ENCODE results near the gene WFIKKN1. TPM values are rescaled to one million over a fixed set of nuclear protein-coding genes. Genes with fewer than 3 reads are reported as not detected.

The WFIKKN1 gene
- total RNA-seq, 4 donors from 2014 or later, result 0.26 to 1.4 (median 0.76) TPM; not detected in 1

DNA sequence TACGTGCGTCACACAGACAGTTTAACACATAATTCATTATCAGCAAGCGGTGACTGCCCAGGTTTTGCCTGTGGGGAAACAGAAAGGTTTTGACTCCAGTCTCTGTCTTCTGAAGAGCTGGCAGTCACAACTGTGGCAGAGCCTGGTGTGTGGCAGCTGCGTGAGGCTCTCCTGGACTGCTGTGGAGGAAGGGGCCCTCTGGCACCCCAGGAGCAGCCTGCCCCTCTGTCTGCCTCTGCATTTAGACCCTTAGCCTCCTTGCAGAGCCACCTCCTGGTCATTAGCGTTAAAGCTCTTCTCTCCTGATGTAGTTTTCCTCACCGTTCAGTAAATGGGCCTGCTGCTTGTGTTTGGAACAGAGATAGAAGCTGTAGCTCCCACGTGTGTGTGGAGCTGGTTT lies 30.0 kb upstream of the WFIKKN1 start:
- no peaks in the 10 kb centered on the region for H3K9me3 ChIP-seq
- no peak overlapping the region for H3K27ac ChIP-seq
- no peak overlapping the region for H3K4me3 ChIP-seq
- no peak for DNase-seq
- intact Hi-C loops (cut with DNase I; ENCODE audit: low total_unique reads), result no loop called here
- no peaks in the 10 kb centered on the region for H3K4me1 ChIP-seq
- TF ChIP-seq, protein P1, sequence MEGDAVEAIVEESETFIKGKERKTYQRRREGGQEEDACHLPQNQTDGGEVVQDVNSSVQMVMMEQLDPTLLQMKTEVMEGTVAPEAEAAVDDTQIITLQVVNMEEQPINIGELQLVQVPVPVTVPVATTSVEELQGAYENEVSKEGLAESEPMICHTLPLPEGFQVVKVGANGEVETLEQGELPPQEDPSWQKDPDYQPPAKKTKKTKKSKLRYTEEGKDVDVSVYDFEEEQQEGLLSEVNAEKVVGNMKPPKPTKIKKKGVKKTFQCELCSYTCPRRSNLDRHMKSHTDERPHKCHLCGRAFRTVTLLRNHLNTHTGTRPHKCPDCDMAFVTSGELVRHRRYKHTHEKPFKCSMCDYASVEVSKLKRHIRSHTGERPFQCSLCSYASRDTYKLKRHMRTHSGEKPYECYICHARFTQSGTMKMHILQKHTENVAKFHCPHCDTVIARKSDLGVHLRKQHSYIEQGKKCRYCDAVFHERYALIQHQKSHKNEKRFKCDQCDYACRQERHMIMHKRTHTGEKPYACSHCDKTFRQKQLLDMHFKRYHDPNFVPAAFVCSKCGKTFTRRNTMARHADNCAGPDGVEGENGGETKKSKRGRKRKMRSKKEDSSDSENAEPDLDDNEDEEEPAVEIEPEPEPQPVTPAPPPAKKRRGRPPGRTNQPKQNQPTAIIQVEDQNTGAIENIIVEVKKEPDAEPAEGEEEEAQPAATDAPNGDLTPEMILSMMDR (IDR thresholded peaks at IDR 0.05), result no peak
- TF ChIP-seq POLR2A (IDR thresholded peaks at IDR 0.05), result no peak
- no peaks in the 10 kb centered on the region for H3K27me3 ChIP-seq
- no peaks in the 10 kb centered on the region for H3K36me3 ChIP-seq

DNA sequence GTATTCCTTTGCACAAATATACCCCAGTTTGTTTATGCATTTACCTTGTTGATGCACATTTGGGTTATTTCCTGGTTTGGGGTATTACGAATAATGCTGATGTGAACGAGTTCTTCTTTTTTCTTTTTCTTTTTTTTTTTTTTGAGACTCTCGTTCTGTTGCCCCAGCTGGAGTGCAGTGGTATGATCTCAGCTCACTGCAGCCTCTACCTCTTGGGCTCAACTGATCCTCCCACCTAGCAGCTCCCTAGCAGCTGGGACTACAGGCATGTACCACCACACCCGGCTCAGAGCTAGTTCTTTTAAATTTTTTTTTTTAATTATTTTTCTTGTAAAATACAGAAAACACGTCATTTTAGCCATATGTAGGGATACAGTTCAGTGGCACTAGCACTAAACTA lies 26.9 kb upstream of the WFIKKN1 start:
- H3K4me1 ChIP-seq, result no peaks in the 10 kb centered on the region
- intact Hi-C loops (cut with DNase I; ENCODE audit: low total_unique reads), result no loop called here
- H3K36me3 ChIP-seq, result no peaks in the 10 kb centered on the region

DNA sequence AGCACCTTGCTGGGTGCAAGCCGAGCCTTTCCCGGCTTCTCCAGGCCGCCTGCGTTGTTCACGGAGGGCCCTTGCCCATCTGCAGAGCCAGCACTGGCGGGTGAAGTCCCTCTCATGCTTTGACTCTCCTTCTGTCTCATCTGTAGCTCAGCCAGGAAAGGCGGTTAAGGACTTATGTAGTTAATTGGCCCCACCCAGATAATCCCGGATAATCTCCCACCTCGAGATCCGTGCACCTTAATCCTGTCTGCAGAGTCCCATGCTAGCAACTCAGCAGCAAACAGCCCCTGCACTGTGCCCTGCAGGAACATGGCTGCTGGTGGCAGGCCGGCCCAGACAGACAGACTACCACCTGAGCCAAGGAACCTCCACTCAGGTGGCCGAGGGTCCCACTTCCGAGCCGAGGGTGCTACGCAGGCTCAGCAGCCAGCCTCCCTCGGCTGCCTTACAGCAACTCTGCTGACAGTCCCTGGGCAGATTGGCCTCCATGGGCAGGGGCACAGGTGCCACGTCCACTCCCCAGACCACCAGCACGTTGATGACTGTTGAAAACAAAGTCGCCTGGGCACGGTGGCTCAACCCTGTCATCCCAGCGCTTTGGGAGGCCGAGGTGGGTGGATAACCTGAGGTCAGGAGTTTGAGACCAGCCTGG lies 24.0 kb upstream of the WFIKKN1 start:
- intact Hi-C loops (cut with DNase I; ENCODE audit: low total_unique reads), result no loop called here

More for the DNA sequence above, 26.9 kb upstream of the WFIKKN1 start:
- no peak for DNase-seq
- Histone ChIP-seq H3K27me3 (no peaks in the 10 kb centered on the region), H3K27ac (no peak overlapping the region), H3K4me3 (no peak overlapping the region), H3K9me3 (no peaks in the 10 kb centered on the region)
- TF ChIP-seq POLR2A (IDR thresholded peaks at IDR 0.05), result no peak
- TF ChIP-seq, protein P1 (IDR thresholded peaks at IDR 0.05), result no peak

DNA sequence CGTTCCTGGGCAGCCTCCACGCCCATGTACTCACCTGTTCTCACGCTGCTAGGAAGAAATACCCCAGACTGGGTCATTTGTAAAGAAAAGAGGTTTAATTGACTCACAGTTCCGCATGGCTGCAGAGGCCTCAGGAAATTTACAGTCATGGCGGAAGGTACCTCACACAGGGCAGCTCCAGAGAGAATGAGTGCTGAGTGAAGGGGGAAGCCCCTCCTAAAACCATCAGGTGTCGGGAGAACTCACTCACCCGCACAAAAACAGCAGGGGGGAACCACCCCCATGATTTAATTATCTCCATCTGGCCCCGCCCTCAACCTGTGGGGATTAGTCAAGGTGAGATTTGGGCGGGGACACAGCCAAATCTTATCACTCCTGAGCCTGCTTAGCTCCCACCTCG lies 22.8 kb upstream of the WFIKKN1 start:
- TF ChIP-seq, protein P1 (IDR thresholded peaks at IDR 0.05), result no peak
- TF ChIP-seq POLR2A (IDR thresholded peaks at IDR 0.05), result no peak
- H3K27ac ChIP-seq, result no peak overlapping the region
- H3K4me1 ChIP-seq, result no peaks in the 10 kb centered on the region
- no peak for DNase-seq
- H3K9me3 ChIP-seq, result no peaks in the 10 kb centered on the region
- H3K36me3 ChIP-seq, result no peaks in the 10 kb centered on the region
- intact Hi-C loops (cut with DNase I; ENCODE audit: low total_unique reads), result no loop called here
- H3K27me3 ChIP-seq, result no peaks in the 10 kb centered on the region
- H3K4me3 ChIP-seq, result no peak overlapping the region

More for the DNA sequence above, 24.0 kb upstream of the WFIKKN1 start:
- Histone ChIP-seq H3K36me3 (no peaks in the 10 kb centered on the region), H3K4me3 (no peak overlapping the region), H3K4me1 (no peaks in the 10 kb centered on the region), H3K9me3 (no peaks in the 10 kb centered on the region), H3K27ac (no peak overlapping the region), H3K27me3 (no peaks in the 10 kb centered on the region)
- TF ChIP-seq POLR2A (IDR thresholded peaks at IDR 0.05), result no peak
- TF ChIP-seq, protein P1 (IDR thresholded peaks at IDR 0.05), result no peak
- DNase-seq, result no peak

DNA sequence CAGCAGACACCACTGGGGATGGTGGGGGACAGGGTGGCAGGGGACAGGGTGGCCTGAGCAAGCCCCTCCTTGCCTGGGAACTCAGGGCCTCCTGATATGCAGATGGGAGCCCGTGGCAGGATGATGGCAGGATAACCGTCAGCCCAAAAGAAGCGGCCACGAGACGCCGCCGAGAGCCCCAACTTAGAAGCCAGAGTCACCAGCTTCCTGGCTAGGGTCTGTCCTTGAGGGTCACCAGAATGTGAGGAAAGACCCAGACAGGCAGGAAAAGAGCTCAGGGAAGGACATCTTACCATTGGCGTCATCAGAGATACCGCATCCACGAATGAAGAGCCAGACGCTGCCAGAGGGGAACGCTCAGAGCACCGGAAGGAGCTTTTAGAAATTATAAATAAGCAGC lies 21.5 kb upstream of the WFIKKN1 start:
- Histone ChIP-seq H3K36me3 (no peaks in the 10 kb centered on the region), H3K9me3 (no peaks in the 10 kb centered on the region), H3K4me1 (no peaks in the 10 kb centered on the region), H3K27me3 (no peaks in the 10 kb centered on the region), H3K27ac (no peak overlapping the region), H3K4me3 (no peak overlapping the region)
- DNase-seq, result no peak
- intact Hi-C loops (cut with DNase I; ENCODE audit: low total_unique reads), result no loop called here
- TF ChIP-seq, protein P1 (IDR thresholded peaks at IDR 0.05), result no peak
- TF ChIP-seq POLR2A (IDR thresholded peaks at IDR 0.05), result no peak
